ENCODE data around the gene ANGPTL4. TPM values are rescaled to one million over a fixed set of nuclear protein-coding genes. Genes with fewer than 3 reads are reported as not detected.
"Not testable (repeated sequence)": the region's sequence is repeated elsewhere in the genome, so short reads cannot be mapped to it uniquely, and the experiment has no call there.

ANGPTL4 gene
- total RNA-seq, 1 donor from 2014 or later = 161 TPM

DNA sequence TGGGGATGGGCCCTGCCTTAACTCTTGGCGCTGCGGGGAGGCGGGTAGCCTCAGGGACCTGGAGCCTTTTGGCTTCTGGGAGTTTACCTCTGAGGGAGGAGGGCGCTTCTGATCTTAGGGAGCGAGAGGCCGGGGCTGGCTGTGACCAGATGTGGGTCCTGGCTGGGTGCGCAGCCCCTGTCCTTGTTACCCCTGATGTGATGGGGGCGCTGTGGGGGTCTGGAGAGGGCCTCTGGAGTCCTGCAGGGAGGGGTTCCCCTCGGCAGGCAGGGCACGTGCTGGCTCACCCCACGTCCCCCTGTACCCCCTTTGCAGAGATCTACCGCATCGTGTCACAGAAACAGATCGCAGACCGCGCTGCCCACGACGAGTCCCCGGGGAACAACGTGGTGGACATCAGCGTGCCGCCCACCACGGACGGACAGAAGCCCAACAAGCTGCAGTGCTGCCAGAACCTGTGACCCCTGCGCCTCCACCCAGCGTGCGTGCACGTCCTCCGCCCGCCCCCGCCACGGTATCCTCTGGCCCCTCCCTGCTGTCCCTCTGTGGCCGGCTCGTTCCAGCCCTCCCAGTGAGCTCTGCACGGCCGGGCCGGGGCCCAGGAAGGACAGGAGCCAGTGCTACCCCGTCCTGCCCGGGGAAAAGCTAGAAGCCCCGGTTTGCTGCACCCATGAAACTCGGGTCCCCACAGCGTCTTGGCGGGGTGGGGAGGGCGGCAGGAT is 39.3 kb downstream of the ANGPTL4 start:
- no peak overlapping the region for H3K4me3 ChIP-seq
- TF ChIP-seq, protein P1, sequence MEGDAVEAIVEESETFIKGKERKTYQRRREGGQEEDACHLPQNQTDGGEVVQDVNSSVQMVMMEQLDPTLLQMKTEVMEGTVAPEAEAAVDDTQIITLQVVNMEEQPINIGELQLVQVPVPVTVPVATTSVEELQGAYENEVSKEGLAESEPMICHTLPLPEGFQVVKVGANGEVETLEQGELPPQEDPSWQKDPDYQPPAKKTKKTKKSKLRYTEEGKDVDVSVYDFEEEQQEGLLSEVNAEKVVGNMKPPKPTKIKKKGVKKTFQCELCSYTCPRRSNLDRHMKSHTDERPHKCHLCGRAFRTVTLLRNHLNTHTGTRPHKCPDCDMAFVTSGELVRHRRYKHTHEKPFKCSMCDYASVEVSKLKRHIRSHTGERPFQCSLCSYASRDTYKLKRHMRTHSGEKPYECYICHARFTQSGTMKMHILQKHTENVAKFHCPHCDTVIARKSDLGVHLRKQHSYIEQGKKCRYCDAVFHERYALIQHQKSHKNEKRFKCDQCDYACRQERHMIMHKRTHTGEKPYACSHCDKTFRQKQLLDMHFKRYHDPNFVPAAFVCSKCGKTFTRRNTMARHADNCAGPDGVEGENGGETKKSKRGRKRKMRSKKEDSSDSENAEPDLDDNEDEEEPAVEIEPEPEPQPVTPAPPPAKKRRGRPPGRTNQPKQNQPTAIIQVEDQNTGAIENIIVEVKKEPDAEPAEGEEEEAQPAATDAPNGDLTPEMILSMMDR (IDR thresholded peaks at IDR 0.05) = no peak
- H3K4me1 ChIP-seq = no peaks in the 10 kb centered on the region
- no peaks in the 10 kb centered on the region for H3K9me3 ChIP-seq
- DNase-seq (ENCODE audit: low spot score in 2 of 2) = no peak
- H3K27me3 ChIP-seq = no peaks in the 10 kb centered on the region
- H3K36me3 ChIP-seq = peaks cover 47 to 63% of the 10 kb centered on the region in 2 donors
- intact Hi-C loops (cut with DNase I) = no loop called here
- H3K27ac ChIP-seq = no peak overlapping the region

DNA sequence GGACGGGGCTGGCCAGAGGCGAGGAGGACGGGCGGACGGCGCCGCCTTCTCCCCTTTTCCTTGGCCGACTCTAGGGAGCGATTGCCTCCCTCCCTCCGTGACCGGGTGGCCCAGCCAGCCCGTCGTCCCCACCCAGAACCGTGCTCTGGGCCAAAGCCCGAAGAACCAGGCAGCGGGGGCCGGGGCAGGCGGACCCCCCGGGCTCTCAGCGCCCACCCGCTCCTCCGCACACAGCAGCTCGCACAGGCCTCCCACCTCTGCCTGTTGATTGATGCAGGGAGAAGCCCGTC is 39.8 kb downstream of the ANGPTL4 start:
- TF ChIP-seq, protein P1 (IDR thresholded peaks at IDR 0.05) = no peak

DNA sequence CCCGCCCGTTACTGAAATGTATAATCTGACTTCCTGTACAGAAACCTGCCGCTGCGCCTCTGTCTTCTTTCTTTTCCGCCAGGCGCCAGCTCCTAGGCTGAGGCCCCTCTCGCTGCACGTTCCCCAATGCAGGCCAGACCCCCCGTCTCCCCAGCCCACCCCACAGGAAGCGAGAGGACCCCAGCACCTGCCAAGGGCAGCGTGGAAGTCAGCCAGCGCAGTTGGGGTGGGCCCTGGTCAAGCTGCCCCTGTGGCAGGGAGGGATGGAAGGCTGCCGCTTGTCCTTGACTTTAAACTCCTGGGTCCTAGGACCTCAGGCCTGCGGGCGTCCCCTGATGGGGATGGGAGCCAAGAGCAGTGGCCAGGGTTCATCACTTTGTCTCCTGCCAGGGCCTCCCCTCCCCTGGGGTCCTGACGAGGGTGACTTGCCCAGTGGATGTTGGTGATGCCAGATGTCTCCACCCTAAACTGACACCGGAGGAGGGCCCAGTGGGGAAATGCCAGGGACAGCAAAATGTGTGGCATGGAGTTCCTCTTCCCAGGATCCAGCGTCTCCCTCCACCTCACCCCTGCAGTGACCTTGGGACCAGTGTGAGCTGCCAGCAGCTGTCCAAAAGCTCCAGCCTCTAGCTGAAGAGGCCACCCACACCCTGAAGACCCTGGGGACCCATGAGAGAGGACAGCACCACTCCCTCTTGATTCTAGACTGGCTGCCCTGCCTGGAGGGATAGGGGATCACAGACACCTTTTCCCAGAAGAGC is 40.6 kb downstream of the ANGPTL4 start:
- intact Hi-C loops (cut with DNase I) = no loop called here
- Histone ChIP-seq H3K4me3 (no peak overlapping the region), H3K27ac (no peak overlapping the region), H3K36me3 (peaks cover 43 to 59% of the 10 kb centered on the region in 2 donors), H3K27me3 (no peaks in the 10 kb centered on the region), H3K9me3 (no peaks in the 10 kb centered on the region), H3K4me1 (no peaks in the 10 kb centered on the region)
- DNase-seq (ENCODE audit: low spot score in 2 of 2) = no peak
- TF ChIP-seq, protein P1 (IDR thresholded peaks at IDR 0.05) = no peak

More for the DNA sequence above, 39.8 kb downstream of the ANGPTL4 start:
- H3K9me3 ChIP-seq = no peaks in the 10 kb centered on the region
- H3K4me1 ChIP-seq = no peaks in the 10 kb centered on the region
- H3K4me3 ChIP-seq = no peak overlapping the region
- no peak overlapping the region for H3K27ac ChIP-seq
- DNase-seq (ENCODE audit: low spot score in 2 of 2) = no peak
- intact Hi-C loops (cut with DNase I) = no loop called here
- no peaks in the 10 kb centered on the region for H3K27me3 ChIP-seq
- H3K36me3 ChIP-seq = peaks cover 47 to 63% of the 10 kb centered on the region in 2 donors

DNA sequence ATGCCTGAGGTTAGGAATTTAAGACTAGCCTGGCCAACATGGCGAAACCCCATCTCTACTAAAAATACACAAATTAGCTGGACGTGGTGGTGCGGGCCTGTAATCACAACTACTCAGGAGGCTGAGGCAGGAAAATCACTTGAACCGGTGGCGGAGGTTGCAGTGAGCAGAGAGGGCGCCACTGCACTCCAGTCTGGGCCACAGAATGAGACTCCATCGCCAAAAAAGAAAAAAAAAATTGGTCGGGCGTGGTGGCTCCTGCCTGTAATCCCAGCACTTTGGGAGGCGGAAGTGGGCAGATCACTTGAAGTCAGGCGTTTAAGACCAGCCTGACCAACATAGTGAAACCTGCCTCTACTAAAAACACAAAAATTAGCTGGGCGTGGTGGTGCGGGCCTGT is 46.8 kb downstream of the ANGPTL4 start:
- H3K4me3 ChIP-seq; H3K9me3 ChIP-seq; H3K36me3 ChIP-seq; H3K27me3 ChIP-seq; intact Hi-C loops (cut with DNase I); DNase-seq (ENCODE audit: low spot score in 2 of 2); H3K27ac ChIP-seq: not testable (repeated sequence)
- peaks cover 0 to 11% of the 10 kb centered on the region in 2 donors for H3K4me1 ChIP-seq

DNA sequence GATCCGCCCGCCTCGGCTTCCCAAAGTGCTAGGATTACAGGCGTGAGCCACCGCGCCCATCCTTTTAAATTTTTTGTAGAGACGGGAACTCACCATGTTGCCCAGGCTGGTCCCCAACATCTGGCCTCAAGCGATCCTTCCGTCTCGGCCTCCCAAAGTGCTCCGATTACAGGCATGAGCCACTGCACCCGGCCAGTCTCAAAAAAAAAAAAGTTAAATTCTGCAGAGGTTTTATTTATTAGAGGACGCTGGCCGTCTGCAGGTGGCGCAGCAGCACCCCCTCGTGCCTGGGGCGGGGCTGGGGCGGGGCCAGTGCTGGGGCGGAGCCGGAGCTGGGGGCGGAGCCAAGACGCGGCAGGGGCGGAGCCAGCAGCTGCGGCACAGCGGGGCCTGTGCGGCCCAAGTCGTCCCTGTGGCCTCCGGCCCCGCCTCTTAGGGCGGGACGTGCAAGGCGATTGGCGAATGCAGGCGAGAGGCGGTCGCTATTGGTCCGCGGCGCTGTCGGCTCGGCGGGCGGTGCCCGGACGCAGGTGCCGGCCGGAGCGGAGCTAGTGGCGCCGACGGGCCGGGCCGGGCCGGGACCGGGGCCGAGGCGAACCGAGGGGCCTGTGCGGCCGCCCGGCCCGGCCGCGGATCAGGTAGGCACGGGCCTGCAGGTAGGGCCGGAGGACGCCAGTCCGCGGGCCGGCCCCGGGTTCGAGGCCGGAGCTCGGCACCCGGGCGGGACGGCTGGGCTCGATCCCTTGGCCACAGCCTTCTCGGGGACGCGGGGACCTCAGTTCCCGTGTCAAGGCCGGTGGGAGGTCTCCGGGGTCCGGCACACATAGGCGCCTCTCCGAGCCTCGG is 49.1 kb downstream of the ANGPTL4 start, which contains the start of gene MARCHF2:
TSS of gene MARCHF2 (plus strand) at position 523 of the 846 bp plus-strand sequence. CDS start 8,536 bp downstream, outside the sequence.
- intact Hi-C loops (cut with DNase I) = loop anchor here (1.0 kb wide), 4 partner anchors 10 to 93 kb away; partner anchors contain the start of genes HNRNPM and RAB11B
- Histone ChIP-seq H3K36me3 (no peaks in the 10 kb centered on the region), H3K4me1 (peaks cover 0 to 11% of the 10 kb centered on the region in 2 donors), H3K4me3 (peak within 1 kb of the TSS; percentile 94 to 96), H3K27me3 (no peaks in the 10 kb centered on the region), H3K27ac (peak within 1 kb of the TSS; percentile 49 to 60), H3K9me3 (no peaks in the 10 kb centered on the region)
- TF ChIP-seq, protein P1 (IDR thresholded peaks at IDR 0.05) = peak; percentile 40 to 84 (median 75)
- peak; percentile 91 to 98 for DNase-seq (ENCODE audit: low spot score in 2 of 2)

All from ascending aorta (tissue), 2 donors.